ENCODE measurements around the gene MAP3K15.

DNA sequence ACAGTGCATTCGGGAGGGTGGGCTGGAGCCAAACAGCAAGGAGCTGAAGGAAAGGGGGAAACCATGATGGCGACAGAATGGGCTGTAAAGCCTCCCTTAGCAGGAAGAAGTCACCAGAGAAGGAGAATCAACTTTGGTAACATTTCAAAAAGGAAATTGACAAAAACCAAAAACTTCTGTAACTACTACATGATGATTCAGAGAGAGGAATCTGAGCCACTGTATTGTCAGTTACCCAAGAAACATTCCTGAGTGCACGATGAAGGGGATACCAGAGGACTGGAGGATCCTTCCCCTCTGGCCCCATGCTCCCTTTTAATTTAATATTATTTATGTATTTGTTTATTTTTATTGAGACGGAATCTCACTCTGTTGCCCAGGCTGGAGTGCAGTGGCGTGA is 145.2 kb downstream of the MAP3K15 start:
- TF ChIP-seq, protein P1, sequence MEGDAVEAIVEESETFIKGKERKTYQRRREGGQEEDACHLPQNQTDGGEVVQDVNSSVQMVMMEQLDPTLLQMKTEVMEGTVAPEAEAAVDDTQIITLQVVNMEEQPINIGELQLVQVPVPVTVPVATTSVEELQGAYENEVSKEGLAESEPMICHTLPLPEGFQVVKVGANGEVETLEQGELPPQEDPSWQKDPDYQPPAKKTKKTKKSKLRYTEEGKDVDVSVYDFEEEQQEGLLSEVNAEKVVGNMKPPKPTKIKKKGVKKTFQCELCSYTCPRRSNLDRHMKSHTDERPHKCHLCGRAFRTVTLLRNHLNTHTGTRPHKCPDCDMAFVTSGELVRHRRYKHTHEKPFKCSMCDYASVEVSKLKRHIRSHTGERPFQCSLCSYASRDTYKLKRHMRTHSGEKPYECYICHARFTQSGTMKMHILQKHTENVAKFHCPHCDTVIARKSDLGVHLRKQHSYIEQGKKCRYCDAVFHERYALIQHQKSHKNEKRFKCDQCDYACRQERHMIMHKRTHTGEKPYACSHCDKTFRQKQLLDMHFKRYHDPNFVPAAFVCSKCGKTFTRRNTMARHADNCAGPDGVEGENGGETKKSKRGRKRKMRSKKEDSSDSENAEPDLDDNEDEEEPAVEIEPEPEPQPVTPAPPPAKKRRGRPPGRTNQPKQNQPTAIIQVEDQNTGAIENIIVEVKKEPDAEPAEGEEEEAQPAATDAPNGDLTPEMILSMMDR (IDR thresholded peaks at IDR 0.05) = no peak
- TF ChIP-seq POLR2A (IDR thresholded peaks at IDR 0.05) = no peak
